ENCODE results near the gene GTF2H1. TPM values are rescaled to one million over a fixed set of nuclear protein-coding genes. Genes with fewer than 3 reads are reported as not detected.

GTF2H1 gene
- polyA plus RNA-seq (2012; rRNA removed): 31.2 and 40.4 TPM in 2 replicates
- polyA plus RNA-seq (2012; cell fraction: cytosol; rRNA removed): 44.9 and 45.3 TPM in 2 replicates
- 61.5 and 64.3 TPM in 2 replicates for polyA plus RNA-seq (2012; cell fraction: nucleus; rRNA removed)

DNA sequence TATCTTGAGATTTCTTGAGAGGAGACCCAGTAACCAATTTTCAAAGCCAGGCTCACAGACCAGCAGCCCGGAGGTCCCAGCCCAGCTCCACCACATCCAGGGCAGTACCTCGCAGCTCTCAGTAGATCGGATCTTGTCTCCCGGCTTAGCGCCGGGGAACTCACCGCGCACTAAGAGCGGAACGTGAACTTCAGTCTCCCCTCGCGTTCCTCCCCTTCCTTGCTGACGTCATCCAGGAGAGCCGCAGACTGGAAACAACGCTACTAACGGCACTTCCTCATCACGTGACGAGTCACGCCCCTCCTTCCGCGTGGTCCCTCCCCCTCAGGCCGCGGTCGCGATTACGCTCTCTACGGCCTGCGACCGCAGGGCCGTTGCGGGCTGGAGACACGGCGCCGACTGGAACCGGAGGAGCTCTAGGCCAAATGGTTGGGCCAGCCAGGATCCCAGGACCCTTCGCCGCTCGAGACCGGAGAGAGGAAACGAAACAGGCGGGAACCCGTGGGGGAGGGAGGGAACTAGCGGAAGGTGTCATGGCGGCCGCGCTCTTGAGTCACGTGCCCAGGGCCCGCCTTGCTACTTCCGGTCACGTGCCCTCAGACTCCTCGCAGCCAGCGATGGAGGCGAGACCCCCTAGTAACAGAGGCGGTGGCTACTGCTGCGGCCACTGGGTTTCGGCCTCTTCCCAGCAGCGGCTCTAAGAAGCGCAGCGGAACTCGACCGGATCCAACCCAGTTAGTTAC lies at the start of gene GTF2H1, which contains the start of gene HPS5:
Gene GTF2H1, plus strand, starts transcription at position 599 of the 743 bp plus-strand sequence. CDS start 10,508 bp downstream, outside the sequence.
Gene HPS5, minus strand, starts transcription at position 172 of the 743 bp plus-strand sequence. CDS start 4,282 bp downstream, outside the sequence.
- no peaks in the 10 kb centered on the region for H3K9me2 ChIP-seq
- POLR2A ChIA-PET: interaction anchor here (0.5 to 2.4 kb wide), 5 partner anchors 13 to 510 kb away, joined by 3 to 25 read pairs (median 3); partner anchors contain the start of genes LDHA and TSG101
- TF ChIP-seq RFX5 (IDR thresholded peaks at IDR 0.05; ENCODE audit: low read length) (peak; percentile 43; the same call in 1 of the 2 replicates), GATA2 (CRISPR knock-in tag; IDR thresholded peaks at IDR 0.05) (no peak), MXI1 (IDR thresholded peaks at IDR 0.05; ENCODE audit: low read depth, low read length) (peak; percentile 89), ELF1 (IDR thresholded peaks at IDR 0.05) (peak; percentile 97), FOSL2 (IDR thresholded peaks at IDR 0.05; ENCODE audit: borderline replicate concordance, low read depth) (no peak), CHD2 (IDR thresholded peaks at IDR 0.05; ENCODE audit: low read length, partially characterized antibody) (peak; percentile 89), POLR2AphosphoS5 (IDR thresholded peaks at IDR 0.05; ENCODE audit: low read depth, low read length) (peak; percentile 97), RCOR1 (IDR thresholded peaks at IDR 0.05; ENCODE audit: low read length) (peak; percentile 9; the same call in 1 of the 2 replicates), FOXJ3 (CRISPR knock-in tag; IDR thresholded peaks at IDR 0.05) (0 out of 2 replicates have a peak, but pooled peaks have one; percentile 29), SMC3 (IDR thresholded peaks at IDR 0.05; ENCODE audit: low read depth, low read length) (no peak), YY1 (IDR thresholded peaks at IDR 0.05; ENCODE audit: low read depth) (peak; percentile 95), SIN3A (IDR thresholded peaks at IDR 0.05; ENCODE audit: borderline replicate concordance, low read depth, low read length) (peak; percentile 90)
- TF ChIP-seq, protein P1, sequence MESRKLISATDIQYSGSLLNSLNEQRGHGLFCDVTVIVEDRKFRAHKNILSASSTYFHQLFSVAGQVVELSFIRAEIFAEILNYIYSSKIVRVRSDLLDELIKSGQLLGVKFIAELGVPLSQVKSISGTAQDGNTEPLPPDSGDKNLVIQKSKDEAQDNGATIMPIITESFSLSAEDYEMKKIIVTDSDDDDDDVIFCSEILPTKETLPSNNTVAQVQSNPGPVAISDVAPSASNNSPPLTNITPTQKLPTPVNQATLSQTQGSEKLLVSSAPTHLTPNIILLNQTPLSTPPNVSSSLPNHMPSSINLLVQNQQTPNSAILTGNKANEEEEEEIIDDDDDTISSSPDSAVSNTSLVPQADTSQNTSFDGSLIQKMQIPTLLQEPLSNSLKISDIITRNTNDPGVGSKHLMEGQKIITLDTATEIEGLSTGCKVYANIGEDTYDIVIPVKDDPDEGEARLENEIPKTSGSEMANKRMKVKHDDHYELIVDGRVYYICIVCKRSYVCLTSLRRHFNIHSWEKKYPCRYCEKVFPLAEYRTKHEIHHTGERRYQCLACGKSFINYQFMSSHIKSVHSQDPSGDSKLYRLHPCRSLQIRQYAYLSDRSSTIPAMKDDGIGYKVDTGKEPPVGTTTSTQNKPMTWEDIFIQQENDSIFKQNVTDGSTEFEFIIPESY (IDR thresholded peaks at IDR 0.05; ENCODE audit: borderline replicate concordance, low read depth): peak; percentile 87
- TF ChIP-seq, protein P2, sequence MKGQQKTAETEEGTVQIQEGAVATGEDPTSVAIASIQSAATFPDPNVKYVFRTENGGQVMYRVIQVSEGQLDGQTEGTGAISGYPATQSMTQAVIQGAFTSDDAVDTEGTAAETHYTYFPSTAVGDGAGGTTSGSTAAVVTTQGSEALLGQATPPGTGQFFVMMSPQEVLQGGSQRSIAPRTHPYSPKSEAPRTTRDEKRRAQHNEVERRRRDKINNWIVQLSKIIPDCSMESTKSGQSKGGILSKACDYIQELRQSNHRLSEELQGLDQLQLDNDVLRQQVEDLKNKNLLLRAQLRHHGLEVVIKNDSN (IDR thresholded peaks at IDR 0.05; ENCODE audit: borderline replicate concordance, low read depth): peak; percentile 97
- TF ChIP-seq, protein P3, sequence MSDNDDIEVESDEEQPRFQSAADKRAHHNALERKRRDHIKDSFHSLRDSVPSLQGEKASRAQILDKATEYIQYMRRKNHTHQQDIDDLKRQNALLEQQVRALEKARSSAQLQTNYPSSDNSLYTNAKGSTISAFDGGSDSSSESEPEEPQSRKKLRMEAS (IDR thresholded peaks at IDR 0.05; ENCODE audit: low read depth): peak; percentile 99
- TF ChIP-seq, protein P4, sequence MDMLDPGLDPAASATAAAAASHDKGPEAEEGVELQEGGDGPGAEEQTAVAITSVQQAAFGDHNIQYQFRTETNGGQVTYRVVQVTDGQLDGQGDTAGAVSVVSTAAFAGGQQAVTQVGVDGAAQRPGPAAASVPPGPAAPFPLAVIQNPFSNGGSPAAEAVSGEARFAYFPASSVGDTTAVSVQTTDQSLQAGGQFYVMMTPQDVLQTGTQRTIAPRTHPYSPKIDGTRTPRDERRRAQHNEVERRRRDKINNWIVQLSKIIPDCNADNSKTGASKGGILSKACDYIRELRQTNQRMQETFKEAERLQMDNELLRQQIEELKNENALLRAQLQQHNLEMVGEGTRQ (IDR thresholded peaks at IDR 0.05; ENCODE audit: borderline replicate concordance, low read depth, low read length): peak; percentile 97
- TF ChIP-seq, protein P5, sequence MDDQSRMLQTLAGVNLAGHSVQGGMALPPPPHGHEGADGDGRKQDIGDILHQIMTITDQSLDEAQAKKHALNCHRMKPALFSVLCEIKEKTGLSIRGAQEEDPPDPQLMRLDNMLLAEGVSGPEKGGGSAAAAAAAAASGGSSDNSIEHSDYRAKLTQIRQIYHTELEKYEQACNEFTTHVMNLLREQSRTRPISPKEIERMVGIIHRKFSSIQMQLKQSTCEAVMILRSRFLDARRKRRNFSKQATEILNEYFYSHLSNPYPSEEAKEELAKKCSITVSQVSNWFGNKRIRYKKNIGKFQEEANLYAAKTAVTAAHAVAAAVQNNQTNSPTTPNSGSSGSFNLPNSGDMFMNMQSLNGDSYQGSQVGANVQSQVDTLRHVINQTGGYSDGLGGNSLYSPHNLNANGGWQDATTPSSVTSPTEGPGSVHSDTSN (IDR thresholded peaks at IDR 0.05): no peak
- TF ChIP-seq, protein P6, sequence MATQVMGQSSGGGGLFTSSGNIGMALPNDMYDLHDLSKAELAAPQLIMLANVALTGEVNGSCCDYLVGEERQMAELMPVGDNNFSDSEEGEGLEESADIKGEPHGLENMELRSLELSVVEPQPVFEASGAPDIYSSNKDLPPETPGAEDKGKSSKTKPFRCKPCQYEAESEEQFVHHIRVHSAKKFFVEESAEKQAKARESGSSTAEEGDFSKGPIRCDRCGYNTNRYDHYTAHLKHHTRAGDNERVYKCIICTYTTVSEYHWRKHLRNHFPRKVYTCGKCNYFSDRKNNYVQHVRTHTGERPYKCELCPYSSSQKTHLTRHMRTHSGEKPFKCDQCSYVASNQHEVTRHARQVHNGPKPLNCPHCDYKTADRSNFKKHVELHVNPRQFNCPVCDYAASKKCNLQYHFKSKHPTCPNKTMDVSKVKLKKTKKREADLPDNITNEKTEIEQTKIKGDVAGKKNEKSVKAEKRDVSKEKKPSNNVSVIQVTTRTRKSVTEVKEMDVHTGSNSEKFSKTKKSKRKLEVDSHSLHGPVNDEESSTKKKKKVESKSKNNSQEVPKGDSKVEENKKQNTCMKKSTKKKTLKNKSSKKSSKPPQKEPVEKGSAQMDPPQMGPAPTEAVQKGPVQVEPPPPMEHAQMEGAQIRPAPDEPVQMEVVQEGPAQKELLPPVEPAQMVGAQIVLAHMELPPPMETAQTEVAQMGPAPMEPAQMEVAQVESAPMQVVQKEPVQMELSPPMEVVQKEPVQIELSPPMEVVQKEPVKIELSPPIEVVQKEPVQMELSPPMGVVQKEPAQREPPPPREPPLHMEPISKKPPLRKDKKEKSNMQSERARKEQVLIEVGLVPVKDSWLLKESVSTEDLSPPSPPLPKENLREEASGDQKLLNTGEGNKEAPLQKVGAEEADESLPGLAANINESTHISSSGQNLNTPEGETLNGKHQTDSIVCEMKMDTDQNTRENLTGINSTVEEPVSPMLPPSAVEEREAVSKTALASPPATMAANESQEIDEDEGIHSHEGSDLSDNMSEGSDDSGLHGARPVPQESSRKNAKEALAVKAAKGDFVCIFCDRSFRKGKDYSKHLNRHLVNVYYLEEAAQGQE (IDR thresholded peaks at IDR 0.05; ENCODE audit: low read depth, low read length): peak; percentile 34; the same call in 1 of the 2 replicates
- TF ChIP-seq, protein P7, sequence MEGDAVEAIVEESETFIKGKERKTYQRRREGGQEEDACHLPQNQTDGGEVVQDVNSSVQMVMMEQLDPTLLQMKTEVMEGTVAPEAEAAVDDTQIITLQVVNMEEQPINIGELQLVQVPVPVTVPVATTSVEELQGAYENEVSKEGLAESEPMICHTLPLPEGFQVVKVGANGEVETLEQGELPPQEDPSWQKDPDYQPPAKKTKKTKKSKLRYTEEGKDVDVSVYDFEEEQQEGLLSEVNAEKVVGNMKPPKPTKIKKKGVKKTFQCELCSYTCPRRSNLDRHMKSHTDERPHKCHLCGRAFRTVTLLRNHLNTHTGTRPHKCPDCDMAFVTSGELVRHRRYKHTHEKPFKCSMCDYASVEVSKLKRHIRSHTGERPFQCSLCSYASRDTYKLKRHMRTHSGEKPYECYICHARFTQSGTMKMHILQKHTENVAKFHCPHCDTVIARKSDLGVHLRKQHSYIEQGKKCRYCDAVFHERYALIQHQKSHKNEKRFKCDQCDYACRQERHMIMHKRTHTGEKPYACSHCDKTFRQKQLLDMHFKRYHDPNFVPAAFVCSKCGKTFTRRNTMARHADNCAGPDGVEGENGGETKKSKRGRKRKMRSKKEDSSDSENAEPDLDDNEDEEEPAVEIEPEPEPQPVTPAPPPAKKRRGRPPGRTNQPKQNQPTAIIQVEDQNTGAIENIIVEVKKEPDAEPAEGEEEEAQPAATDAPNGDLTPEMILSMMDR (IDR thresholded peaks at IDR 0.05): 0 out of 2 replicates have a peak, but pooled peaks have one; percentile 0

More for the DNA sequence above, at the start of gene GTF2H1, which contains the start of gene HPS5:
- CTCF ChIA-PET: interaction anchor here (1.5 kb wide), 1 partner anchor 207 kb away, joined by 4 read pairs; no protein-coding TSS in a partner anchor
- H4K20me1 ChIP-seq (ENCODE audit: insufficient read depth): peaks cover 6% of the 10 kb centered on the region; the same call in 1 of the 2 replicates
- peaks cover 5 to 22% of the 10 kb centered on the region in 2 experiments; a peak in 3 of 4 replicates for H3K4me1 ChIP-seq (ENCODE audit: control insufficient read depth in 1 of 2, insufficient read depth in 2 of 2, low read depth in 1 of 2, low read length in 1 of 2)
- peak within 1 kb of the TSS; percentile 97 for H3K9ac ChIP-seq
- peak within 1 kb of the TSS; percentile 95 to 96 for H3K27ac ChIP-seq (ENCODE audit: low read depth in 2 of 2, low read length in 1 of 2)
- peaks cover 91% of the 10 kb centered on the region for H3K79me2 ChIP-seq (ENCODE audit: insufficient read depth)
- peak within 1 kb of the TSS; percentile 86 for H3K4me2 ChIP-seq
- DNase-seq: peak; percentile 95
- no peaks in the 10 kb centered on the region for H3K9me3 ChIP-seq
- H3K36me3 ChIP-seq (replicated peaks in 1 of 2; ENCODE audit: control insufficient read depth in 1 of 2, insufficient read depth in 2 of 2, low read length in 1 of 2): peaks cover 21 to 24% of the 10 kb centered on the region in 2 experiments
- WGBS (ENCODE audit: low lambda C conversion rate): 2% methylated on average over 27 of the region's 61 CpGs
- peak within 1 kb of the TSS; percentile 92 to 97 for H3K4me3 ChIP-seq (ENCODE audit: low read depth in 2 of 2, low read length in 1 of 2)
- peaks cover 8% of the 10 kb centered on the region for H3F3A ChIP-seq (replicated peaks; ENCODE audit: insufficient read depth)
- peak within 1 kb of the TSS; percentile 96 for H2AFZ ChIP-seq (ENCODE audit: low read depth)
- no peaks in the 10 kb centered on the region for H3K27me3 ChIP-seq (ENCODE audit: insufficient read depth)

All from SK-N-SH (cell line).